K562 (cell line): ENCODE data around the gene RABL6. TPM values are rescaled to one million over a fixed set of nuclear protein-coding genes. Genes with fewer than 3 reads are reported as not detected.

Experiments used
- ATAC-seq: fragments of 200-7000 bp; cut with Tn5 transposase; 3 replicates; pipeline ENCODE4 v1.9.1; 2020; ENCODE audit warnings: moderate library complexity
- BruUV-seq: library from RNA; stranded (reverse); fragments of 400-500 nt; replicated peaks from 2 replicates; lab custom pipeline; 2021; lab: Mats Ljungman, UMichigan
- CTCF ChIA-PET: fragments of 300-600 bp; formaldehyde crosslinking; extraction: SDS; loops from one replicate; lab custom pipeline; 2021; ENCODE audit warnings: low intra/inter-chr PET ratio; lab: Yijun Ruan, JAX
- POLR2A ChIA-PET: fragments of 300-600, 350-650 bp; sonication (Branson Sonifier 250); formaldehyde crosslinking; extraction: SDS; loops from one replicate; lab custom pipeline; 2021; ENCODE audit warnings: antibody characterized with exemption, inconsistent platforms; lab: Yijun Ruan, JAX
- DNase-seq, 4 experiments: peaks; one replicate each; pipeline versions ENCODE4 v3.0.0 to v3.0.0-alpha.2; 2011 to 2018; ENCODE audit warnings: low spot score in 3 of 4, mixed read lengths in 3 of 4; ENCODE audit errors: extremely low read depth in 1 of 4
- FAIRE-seq: peaks from 2 replicates; lab custom pipeline; 2011; peaks lifted over from hg19 to GRCh38; lab: Jason Lieb, UNC
- H2AFZ ChIP-seq: 2 replicates; pipeline ENCODE4 v1.6.0; 2011; ENCODE audit warnings: low read depth, low read length, control low read depth, inconsistent platforms
- H3K27ac ChIP-seq: fragments of 200-600 bp; 3 replicates; pipeline ENCODE4 v1.8.0; 2011; ENCODE audit warnings: low read depth, mild to moderate bottlenecking, control low read depth, inconsistent platforms, low read length, moderate library complexity, mixed read lengths; ENCODE audit errors: extremely low read depth
- H3K27me3 ChIP-seq, 2 experiments: fragments of 300-600 bp in 1 of 2; 2 replicates in 1 of 2; 3 replicates in 1 of 2; pipeline versions ENCODE4 v1.6.0 to v1.8.0; 2011; ENCODE audit warnings: inconsistent platforms in 2 of 2, low read length in 2 of 2, mild to moderate bottlenecking in 1 of 2, mixed read lengths in 1 of 2, moderate library complexity in 1 of 2; ENCODE audit not compliant: control insufficient read depth in 2 of 2, insufficient read depth in 2 of 2
- H3K36me3 ChIP-seq: fragments of 300-600 bp; 3 replicates; pipeline ENCODE4 v1.8.0; 2011; ENCODE audit warnings: mild to moderate bottlenecking, low read length, inconsistent platforms; ENCODE audit not compliant: control insufficient read depth, insufficient read depth
- H3K4me1 ChIP-seq, 2 experiments: fragments of 200-600 bp in 1 of 2; replicated peaks in 1 of 2; 2 replicates in 1 of 2; 3 replicates in 1 of 2; pipeline versions ENCODE4 v1.5.1 to v1.8.0; 2011; ENCODE audit warnings: inconsistent platforms in 2 of 2, low read length in 2 of 2, mild to moderate bottlenecking in 1 of 2, mixed read lengths in 1 of 2, moderate library complexity in 1 of 2; ENCODE audit not compliant: control insufficient read depth in 2 of 2, insufficient read depth in 2 of 2
- H3K4me2 ChIP-seq: 2 replicates; pipeline ENCODE4 v1.6.1; 2011; ENCODE audit warnings: low read length, control low read depth, inconsistent platforms, mixed read lengths; ENCODE audit not compliant: insufficient read depth
- H3K4me3 ChIP-seq: fragments of 200-600 bp; sonication (generic), shearing (Covaris generic); 2 replicates; pipeline ENCODE4 v1.5.1; 2016; ENCODE audit warnings: control low read depth, inconsistent platforms
- H3K79me2 ChIP-seq: fragments of 200-600 bp; 3 replicates; pipeline ENCODE4 v1.8.0; 2011; ENCODE audit warnings: low read length, inconsistent platforms; ENCODE audit not compliant: control insufficient read depth, insufficient read depth
- H3K9ac ChIP-seq, 2 experiments: 2 replicates each; pipeline versions ENCODE4 v1.6.0 to v1.6.1; 2011; ENCODE audit warnings: low read depth in 2 of 2, low read length in 2 of 2, control low read depth in 1 of 2, inconsistent platforms in 1 of 2, mild to moderate bottlenecking in 1 of 2, mixed read lengths in 1 of 2; ENCODE audit not compliant: insufficient read depth in 1 of 2
- H3K9me1 ChIP-seq: one replicate; pipeline ENCODE4 v1.6.0; 2011; ENCODE audit warnings: inconsistent platforms, mild to moderate bottlenecking, low read length, moderate library complexity; ENCODE audit not compliant: control insufficient read depth, insufficient read depth
- H3K9me3 ChIP-seq: replicated peaks from 2 replicates; pipeline ENCODE4 v1.5.1; 2011; ENCODE audit warnings: low read depth, low read length, inconsistent platforms; ENCODE audit not compliant: control insufficient read depth, insufficient read depth
- H4K20me1 ChIP-seq: replicated peaks from 2 replicates; pipeline ENCODE4 v1.6.1; 2011; ENCODE audit warnings: low read length, inconsistent platforms, mixed read lengths; ENCODE audit not compliant: control insufficient read depth, insufficient read depth
- CTBP1 ChIP-seq: fragments of 450-650 bp; IDR thresholded peaks from 2 replicates; pipeline ENCODE4 v1.6.1; 2016; ENCODE audit warnings: borderline replicate concordance
- GATA2 ChIP-seq: sonication (generic); formaldehyde crosslinking; IDR thresholded peaks from 2 replicates; pipeline ENCODE4 v1.4.0; 2020; ENCODE audit warnings: mild to moderate bottlenecking, missing genetic modification reagents
- LEF1 ChIP-seq: fragments of 450-650 bp; IDR thresholded peaks from 2 replicates; pipeline ENCODE4 v1.6.1; 2016; ENCODE audit warnings: mild to moderate bottlenecking
- PRPF4 ChIP-seq: fragments of 200-400 bp; formaldehyde crosslinking; IDR thresholded peaks from one replicate; pipeline ENCODE4 v1.6.1; 2017; ENCODE audit warnings: low read length, low read depth, mild to moderate bottlenecking; ENCODE audit not compliant: insufficient read depth, poor library complexity, severe bottlenecking
- TAF1 ChIP-seq: IDR thresholded peaks from 2 replicates; pipeline ENCODE4 v1.6.1; 2011; ENCODE audit warnings: mild to moderate bottlenecking, low read length, moderate library complexity; ENCODE audit not compliant: insufficient read depth, control insufficient read depth, severe bottlenecking; ENCODE audit errors: extremely low read depth
- YY1 ChIP-seq, 3 experiments: IDR thresholded peaks; 2 replicates each; pipeline ENCODE4 v1.6.1; 2011; ENCODE audit warnings: low read length in 2 of 3, mild to moderate bottlenecking in 2 of 3, moderate library complexity in 2 of 3, borderline replicate concordance in 1 of 3, control low read depth in 1 of 3, low read depth in 1 of 3; ENCODE audit not compliant: insufficient read depth in 3 of 3, insufficient replicate concordance in 2 of 3, control insufficient read depth in 1 of 3, insufficient read length in 1 of 3; ENCODE audit errors: extremely low read depth in 1 of 3
- ZNF197 ChIP-seq: fragments of 200-800 bp; sonication (Bioruptor generic); IDR thresholded peaks from 2 replicates; pipeline ENCODE4 v1.6.1; 2016; ENCODE audit warnings: low read depth, missing genetic modification characterization, missing compliant biosample characterization
- ZNF384 ChIP-seq: IDR thresholded peaks from 2 replicates; pipeline ENCODE4 v1.6.1; 2012; ENCODE audit warnings: low read depth, low read length, improper control_type of control experiment
- WGBS: fragments of 100-300 bp; shearing (Covaris generic); methylation state at CpG from one replicate; pipeline ENCODE4 v1.1.6; 2016; ENCODE audit warnings: low coverage, mixed read lengths; ENCODE audit not compliant: insufficient coverage; ENCODE audit errors: missing lambda C conversion rate; 5-methylcytosine and 5-hydroxymethylcytosine counted together
- in situ Hi-C: fragments of 300-500 bp; cut with MboI; formaldehyde crosslinking; loops from 4 replicates; pipeline ENCODE4 v1.15.0; 2018; ENCODE audit warnings: inconsistent platforms, mixed read lengths
- intact Hi-C: fragments of 100-400 bp; cut with micrococcal nuclease; formaldehyde crosslinking; loops from 2 replicates; pipeline ENCODE4 v1.14.2; 2022
- polyA plus RNA-seq, 8 experiments: library from polyadenylated mRNA; depleted of rRNA in 4 of 8; stranded (reverse) in 5 of 8; unstranded in 3 of 8; fragments of >200 nt; fragmentation: Nextera tagmentation in 2 of 8; fragmentation: Illumina TruSeq in 1 of 8; extraction: Ambion mirVana in 2 of 8; extraction: Trizol in 1 of 8; gene quantifications; 2 replicates each; pipeline versions ENCODE4 v1.2.1 to v1.2.3, GENCODE V29; 2011 to 2014; ENCODE audit warnings: inconsistent platforms in 1 of 8, missing spikeins in 1 of 8
- total RNA-seq, 7 experiments: library from RNA; depleted of rRNA in 6 of 7; stranded (reverse); fragments of >200 nt in 6 of 7; fragmentation: Illumina TruSeq in 2 of 7; extraction: Trizol in 2 of 7; gene quantifications; 2 replicates each; pipeline versions ENCODE4 v1.2.1 to v1.2.3, GENCODE V29; 2011 to 2021; ENCODE audit warnings: low replicate concordance in 1 of 7
- TF ChIP-seq, protein P1 (sequence below): sonication (generic); formaldehyde crosslinking; IDR thresholded peaks from 2 replicates; pipeline ENCODE4 v1.9.0; 2022; ENCODE audit warnings: mild to moderate bottlenecking, missing genetic modification reagents
- TF ChIP-seq, protein P2 (sequence below), 2 experiments: fragments of 200-800 bp in 1 of 2; sonication (Bioruptor generic) in 1 of 2; sonication (generic) in 1 of 2; formaldehyde crosslinking in 1 of 2; IDR thresholded peaks in 1 of 2; conservative IDR thresholded peaks in 1 of 2; 2 replicates each; pipeline versions ENCODE4 v1.5.0 to v1.6.1; 2016 to 2020; ENCODE audit warnings: missing compliant biosample characterization in 1 of 2, missing genetic modification characterization in 1 of 2, missing genetic modification reagents in 1 of 2
- TF ChIP-seq, protein P3 (sequence below): fragments of 450-650 bp; IDR thresholded peaks from 2 replicates; pipeline ENCODE4 v1.6.1; 2016; ENCODE audit warnings: low read depth, mild to moderate bottlenecking, moderate library complexity
- TF ChIP-seq, protein P4 (sequence below): sonication (generic); formaldehyde crosslinking; IDR thresholded peaks from 2 replicates; pipeline ENCODE4 v1.5.0; 2020; ENCODE audit warnings: missing genetic modification reagents

Gene RABL6
- total and polyA plus RNA-seq, 9 of the 15 experiments (the other 6 are each of a cell fraction or from before 2014, with no cell fraction given): 5.6 to 181 (median 84.5) TPM

DNA sequence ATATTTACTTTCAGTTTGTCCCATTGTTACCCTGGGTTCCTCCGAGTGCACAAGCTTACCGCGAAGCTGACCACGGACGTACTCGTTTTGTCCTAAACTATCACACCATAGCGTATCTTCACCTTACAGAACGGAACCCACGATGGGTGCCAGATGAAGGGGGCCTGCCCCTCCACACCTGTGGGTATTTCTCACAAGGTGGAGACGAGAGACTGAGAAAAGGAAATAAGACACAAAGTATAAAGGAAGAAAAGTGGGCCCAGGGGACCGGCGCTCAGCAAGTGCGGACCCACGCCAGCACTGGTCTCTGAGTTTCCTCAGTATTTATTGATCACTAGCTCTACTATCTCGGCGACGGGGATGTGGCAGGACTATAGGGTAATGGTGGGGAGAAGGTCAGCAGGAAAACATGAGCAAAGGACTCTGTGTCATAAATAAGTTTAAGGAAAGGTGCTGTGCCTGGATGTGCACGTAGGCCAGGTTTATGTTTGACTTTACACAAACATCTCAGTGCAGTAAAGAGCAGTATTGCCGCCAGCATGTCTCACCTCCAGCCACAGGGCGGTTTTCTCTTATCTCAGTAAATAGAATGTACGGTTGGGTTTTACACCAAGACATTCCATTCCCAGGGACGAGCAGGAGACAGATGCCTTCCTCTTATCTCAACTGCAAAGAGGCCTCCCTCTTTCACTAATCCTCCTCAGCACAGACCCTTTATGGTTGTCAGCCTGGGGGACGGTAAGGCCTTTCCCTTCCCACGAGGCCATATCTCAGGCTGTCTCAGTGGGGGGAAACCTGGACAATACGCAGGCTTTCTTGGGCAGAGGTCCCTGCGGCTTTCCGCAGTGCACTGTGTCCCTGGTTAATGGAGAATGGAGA is 18.9 kb upstream of the RABL6 start (continued):
- peak; percentile 32 for TF ChIP-seq TAF1
- TF ChIP-seq CTBP1: peak; percentile 63; the same call in 1 of the 2 replicates
- TF ChIP-seq ZNF384: peak; percentile 46; the same call in 1 of the 2 replicates
- TF ChIP-seq, protein P1, sequence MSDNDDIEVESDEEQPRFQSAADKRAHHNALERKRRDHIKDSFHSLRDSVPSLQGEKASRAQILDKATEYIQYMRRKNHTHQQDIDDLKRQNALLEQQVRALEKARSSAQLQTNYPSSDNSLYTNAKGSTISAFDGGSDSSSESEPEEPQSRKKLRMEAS (CRISPR knock-in tag): peak; percentile 45
- TF ChIP-seq ZNF197 (CRISPR knock-in tag): peak; percentile 59; the same call in 1 of the 2 replicates

DNA sequence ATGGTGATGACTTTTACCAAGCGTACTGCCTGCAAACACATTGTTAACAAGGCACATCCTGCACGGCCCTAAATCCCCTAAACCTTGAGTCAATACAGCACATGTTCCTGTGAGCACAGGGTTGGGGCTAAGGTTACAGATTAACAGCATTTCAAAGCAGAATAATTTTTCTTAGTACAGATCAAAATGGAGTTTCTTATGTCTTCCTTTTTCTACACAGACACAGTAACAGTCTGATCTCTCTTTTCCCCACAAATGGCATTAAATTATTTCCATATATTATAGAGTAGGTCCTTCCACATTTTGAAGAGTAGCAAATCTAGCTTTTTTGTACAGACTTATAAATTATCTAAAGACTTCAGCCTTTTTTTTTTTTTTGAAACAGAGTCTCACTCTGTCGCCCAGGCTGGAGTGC is 18.2 kb upstream of the RABL6 start:
- FAIRE-seq: no peak
- Histone ChIP-seq H4K20me1 (peaks cover 5% of the 10 kb centered on the region; the same call in 1 of the 2 replicates), H3K9me1 (peaks cover 4% of the 10 kb centered on the region), H3K79me2 (peaks cover 19% of the 10 kb centered on the region), H3K9me3 (no peaks in the 10 kb centered on the region), H3K27me3 (no peaks in the 10 kb centered on the region), H3K36me3 (peaks cover 18% of the 10 kb centered on the region; the same call in 1 of the 3 replicates), H3K4me1 (peaks cover 54 to 59% of the 10 kb centered on the region in 2 experiments), H3K27ac (peak overlapping the region; percentile 93), H3K9ac (peak overlapping the region in 1 of 2 experiments; percentile 74; a peak in 3 of 4 replicates), H3K4me3 (no peak overlapping the region), H2AFZ (peak overlapping the region; percentile 87; the same call in 1 of the 2 replicates), H3K4me2 (peak overlapping the region; percentile 81)
- WGBS: 19% methylated on average over 3 of the region's 3 CpGs
- no peak for ATAC-seq
- ChIA-PET POLR2A (interaction anchor here (0.8 kb wide), 1 partner anchor 216 kb away, joined by 3 read pairs; no protein-coding TSS in a partner anchor), CTCF (no interaction called here)
- BruUV-seq: no TSS peak
- in situ Hi-C loops (loop anchor here (25.0 kb wide), 1 partner anchor 448 kb away; the partner anchor contains the start of genes CYSRT1, RNF224, SLC34A3 and TUBB4B), intact Hi-C loops (loop anchor here (5.0 to 10.0 kb wide), 2 partner anchors 158 to 455 kb away; partner anchors contain the start of genes C8G and TUBB4B)
- peak in 1 of 4 experiments; percentile 47 for DNase-seq
- TF ChIP-seq YY1 (IDR thresholded peaks at IDR 0.05; ENCODE audit: borderline replicate concordance in 1 of 3, control insufficient read depth in 1 of 3, extremely low read depth in 1 of 3, insufficient read depth in 3 of 3, insufficient read length in 1 of 3, insufficient replicate concordance in 2 of 3, low read depth in 1 of 3, low read length in 2 of 3): no peak
- no peak for TF ChIP-seq GATA2
- TF ChIP-seq, protein P2, sequence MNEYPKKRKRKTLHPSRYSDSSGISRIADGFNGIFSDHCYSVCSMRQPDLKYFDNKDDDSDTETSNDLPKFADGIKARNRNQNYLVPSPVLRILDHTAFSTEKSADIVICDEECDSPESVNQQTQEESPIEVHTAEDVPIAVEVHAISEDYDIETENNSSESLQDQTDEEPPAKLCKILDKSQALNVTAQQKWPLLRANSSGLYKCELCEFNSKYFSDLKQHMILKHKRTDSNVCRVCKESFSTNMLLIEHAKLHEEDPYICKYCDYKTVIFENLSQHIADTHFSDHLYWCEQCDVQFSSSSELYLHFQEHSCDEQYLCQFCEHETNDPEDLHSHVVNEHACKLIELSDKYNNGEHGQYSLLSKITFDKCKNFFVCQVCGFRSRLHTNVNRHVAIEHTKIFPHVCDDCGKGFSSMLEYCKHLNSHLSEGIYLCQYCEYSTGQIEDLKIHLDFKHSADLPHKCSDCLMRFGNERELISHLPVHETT (CRISPR knock-in tag; conservative IDR thresholded peaks at IDR 0.05 in 1 of 2, IDR thresholded peaks at IDR 0.05 in 1 of 2): peak in 1 of 2 experiments; percentile 92; a peak in 2 of 4 replicates
- TF ChIP-seq, protein P3, sequence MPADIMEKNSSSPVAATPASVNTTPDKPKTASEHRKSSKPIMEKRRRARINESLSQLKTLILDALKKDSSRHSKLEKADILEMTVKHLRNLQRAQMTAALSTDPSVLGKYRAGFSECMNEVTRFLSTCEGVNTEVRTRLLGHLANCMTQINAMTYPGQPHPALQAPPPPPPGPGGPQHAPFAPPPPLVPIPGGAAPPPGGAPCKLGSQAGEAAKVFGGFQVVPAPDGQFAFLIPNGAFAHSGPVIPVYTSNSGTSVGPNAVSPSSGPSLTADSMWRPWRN: no peak
- TF ChIP-seq PRPF4: no peak
- TF ChIP-seq, protein P4, sequence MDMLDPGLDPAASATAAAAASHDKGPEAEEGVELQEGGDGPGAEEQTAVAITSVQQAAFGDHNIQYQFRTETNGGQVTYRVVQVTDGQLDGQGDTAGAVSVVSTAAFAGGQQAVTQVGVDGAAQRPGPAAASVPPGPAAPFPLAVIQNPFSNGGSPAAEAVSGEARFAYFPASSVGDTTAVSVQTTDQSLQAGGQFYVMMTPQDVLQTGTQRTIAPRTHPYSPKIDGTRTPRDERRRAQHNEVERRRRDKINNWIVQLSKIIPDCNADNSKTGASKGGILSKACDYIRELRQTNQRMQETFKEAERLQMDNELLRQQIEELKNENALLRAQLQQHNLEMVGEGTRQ (CRISPR knock-in tag): no peak
- TF ChIP-seq LEF1: no peak
